K562 (cell line): Measurements from ENCODE around the gene DISC1.

Experiments used
- CTCF ChIP-seq, 3 experiments: IDR thresholded peaks in 2 of 3; conservative IDR thresholded peaks in 1 of 3; 2 replicates each; pipeline ENCODE4 v1.5.1; 2011 to 2012; ENCODE audit warnings: low read length in 3 of 3, mild to moderate bottlenecking in 3 of 3, control low read depth in 2 of 3, improper control_type of control experiment in 1 of 3, inconsistent platforms in 1 of 3, low read depth in 1 of 3, mixed read lengths in 1 of 3, moderate library complexity in 1 of 3; ENCODE audit not compliant: insufficient read depth in 2 of 3
- EZH2 ChIP-seq: IDR thresholded peaks from 2 replicates; pipeline ENCODE4 v1.6.1; 2012; ENCODE audit warnings: low read depth, mild to moderate bottlenecking, inconsistent platforms, low read length, borderline replicate concordance
- SIN3B ChIP-seq: fragments of 450-650 bp; IDR thresholded peaks from 2 replicates; pipeline ENCODE4 v1.6.1; 2017; ENCODE audit warnings: low read depth, mild to moderate bottlenecking, moderate library complexity
- ZBTB26 ChIP-seq: fragments of 450-650 bp; formaldehyde crosslinking; IDR thresholded peaks from 2 replicates; pipeline ENCODE4 v1.4.0; 2022; ENCODE audit warnings: missing genetic modification characterization
- ZNF280B ChIP-seq: fragments of 250-450 bp; sonication (Bioruptor Pico); IDR thresholded peaks from 2 replicates; pipeline ENCODE4 v1.5.1; 2021; ENCODE audit warnings: mild to moderate bottlenecking

GRCh38 chr1:232046451-232047306 is 420.1 kb downstream of the DISC1 start:
- TF ChIP-seq ZNF280B (CRISPR knock-in tag) (no peak), SIN3B (no peak), ZBTB26 (CRISPR knock-in tag) (no peak), CTCF (IDR thresholded peaks at IDR 0.05 in 2 of 3, conservative IDR thresholded peaks at IDR 0.05 in 1 of 3; ENCODE audit: insufficient read depth in 2 of 3, low read depth in 1 of 3, low read length in 3 of 3) (no peak), EZH2 (no peak)
